ENCODE results near the gene SMYD4.

GRCh38 chr17:1730326-1731193 lies 99.1 kb downstream of the SMYD4 start:
- TF ChIP-seq CTCF (conservative IDR thresholded peaks at IDR 0.05; ENCODE audit: low read depth, low read length) (no peak), EZH2 (IDR thresholded peaks at IDR 0.05; ENCODE audit: borderline replicate concordance, low read depth, low read length, poor library complexity, severe bottlenecking) (no peak)
